AML-193 (cell line): Measurements from ENCODE around the gene RELCH.

Source experiments
- DNase-seq, 2 experiments: peaks; one replicate each; lab custom pipeline; 2025; lab: John Stamatoyannopoulos, UW

The RELCH gene

DNA sequence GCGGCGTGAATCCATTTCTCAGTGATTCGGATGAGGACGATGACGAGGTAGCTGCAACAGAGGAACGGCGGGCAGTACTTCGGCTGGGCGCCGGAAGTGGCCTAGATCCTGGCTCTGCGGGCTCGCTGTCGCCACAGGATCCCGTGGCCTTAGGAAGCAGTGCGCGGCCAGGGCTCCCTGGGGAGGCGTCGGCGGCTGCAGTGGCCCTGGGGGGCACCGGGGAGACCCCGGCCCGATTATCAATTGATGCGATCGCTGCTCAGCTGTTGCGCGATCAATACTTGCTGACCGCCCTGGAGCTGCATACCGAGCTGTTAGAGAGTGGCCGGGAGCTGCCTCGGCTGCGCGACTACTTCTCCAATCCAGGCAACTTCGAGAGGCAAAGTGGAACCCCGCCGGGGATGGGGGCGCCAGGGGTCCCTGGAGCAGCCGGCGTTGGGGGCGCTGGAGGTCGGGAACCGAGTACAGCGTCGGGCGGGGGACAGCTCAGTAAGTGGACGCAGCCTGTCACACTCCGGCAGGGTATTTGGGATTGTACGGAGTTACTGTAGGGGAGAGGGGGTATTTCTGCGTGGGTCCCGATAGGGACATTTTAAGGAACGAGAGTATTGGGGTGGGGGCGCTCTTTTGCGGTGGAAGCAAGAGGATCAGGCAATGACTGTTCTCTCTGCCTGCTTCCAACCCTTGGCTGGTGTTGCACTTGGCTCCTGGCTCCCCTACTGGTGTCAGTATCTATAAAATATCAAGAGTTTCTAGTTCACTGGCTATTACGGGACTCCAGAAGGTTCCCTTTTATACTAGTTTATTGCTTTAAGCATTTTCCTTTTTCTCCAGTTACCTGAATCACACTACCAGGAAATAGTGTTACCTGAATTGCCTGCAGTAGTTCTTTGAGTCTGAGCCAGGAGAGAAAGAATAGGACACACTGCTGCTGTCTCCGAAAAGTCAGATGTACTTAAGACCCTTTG, 772 bp downstream of the RELCH start:
- DNase-seq, result peak; percentile 40 to 55

DNA sequence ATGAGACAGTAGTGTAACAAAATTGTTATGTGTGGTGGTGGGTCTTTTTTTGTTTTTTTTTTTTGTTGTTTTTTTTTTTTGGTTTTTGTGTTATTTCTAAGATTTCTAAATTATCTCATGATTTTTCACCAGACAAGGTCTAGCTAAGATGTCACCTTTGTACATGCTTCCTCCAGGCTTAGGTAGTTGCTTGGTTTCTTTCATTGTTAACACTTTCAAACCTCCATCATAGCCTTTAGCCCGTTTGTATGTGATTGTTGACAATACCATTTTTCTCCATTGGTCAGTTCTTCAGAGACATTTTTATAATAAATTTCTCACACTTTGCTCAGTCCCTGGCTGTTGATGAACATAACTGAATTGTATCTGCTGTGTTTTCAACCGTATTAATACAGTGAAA, 2.2 kb downstream of the RELCH start:
- DNase-seq, result no peak

DNA sequence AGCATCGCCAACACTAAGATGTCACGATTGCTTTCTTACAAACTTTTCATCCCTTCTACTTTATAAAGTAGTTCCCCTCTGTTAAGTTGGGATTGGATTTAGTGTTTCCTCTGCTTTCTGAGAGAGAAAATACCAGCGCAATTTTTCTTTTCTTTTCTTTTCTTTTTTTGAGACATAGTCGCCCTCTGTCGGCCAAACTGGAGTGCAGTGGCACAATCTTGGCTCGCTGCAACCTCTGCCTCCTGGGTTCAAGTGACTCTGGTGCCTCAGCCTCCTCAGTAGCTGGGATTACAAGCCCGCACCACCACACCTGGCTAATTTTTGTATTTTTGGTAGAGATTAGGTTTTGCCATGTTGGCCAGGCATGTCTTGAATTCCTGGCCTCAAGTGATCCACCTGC, 9.0 kb downstream of the RELCH start:
- no peak for DNase-seq

DNA sequence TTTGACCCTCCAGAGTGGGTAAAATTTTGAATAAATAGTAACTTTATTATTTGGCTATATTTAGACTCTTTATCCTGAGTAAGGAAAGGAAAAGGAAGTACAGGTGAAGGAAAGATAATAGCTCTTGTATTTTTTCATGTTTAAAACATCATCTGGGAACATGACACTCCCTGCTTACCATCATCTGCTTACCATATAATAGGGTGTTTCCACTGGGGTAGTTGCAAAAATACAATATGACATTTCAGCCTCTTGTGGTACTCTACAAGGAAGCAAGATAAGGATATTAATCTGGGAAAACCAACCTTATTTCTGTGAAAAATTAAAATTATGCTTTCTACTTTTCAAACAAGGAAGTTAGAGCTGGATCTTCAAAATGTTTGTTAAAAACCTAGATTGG, 9.9 kb downstream of the RELCH start:
- DNase-seq, result no peak

DNA sequence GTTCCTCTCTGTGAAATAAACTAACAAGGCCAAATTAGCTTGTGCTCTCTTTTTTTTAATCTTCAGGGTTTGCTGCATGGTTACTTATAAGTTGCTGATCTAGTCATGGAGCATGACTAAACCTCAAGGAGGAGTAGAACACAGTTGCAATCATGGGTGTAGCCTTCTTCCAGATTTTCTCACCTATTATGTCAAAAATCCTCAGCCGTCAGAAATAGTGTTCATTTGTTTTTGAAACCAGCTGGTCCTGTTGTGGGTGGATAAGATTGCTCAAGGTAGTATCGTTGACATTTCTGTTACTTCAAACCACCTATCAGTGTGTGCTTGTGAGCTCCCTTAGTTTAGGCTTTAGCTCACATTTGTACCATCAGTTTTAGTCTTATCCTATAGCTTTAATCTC, 11.2 kb downstream of the RELCH start:
- DNase-seq, result no peak

DNA sequence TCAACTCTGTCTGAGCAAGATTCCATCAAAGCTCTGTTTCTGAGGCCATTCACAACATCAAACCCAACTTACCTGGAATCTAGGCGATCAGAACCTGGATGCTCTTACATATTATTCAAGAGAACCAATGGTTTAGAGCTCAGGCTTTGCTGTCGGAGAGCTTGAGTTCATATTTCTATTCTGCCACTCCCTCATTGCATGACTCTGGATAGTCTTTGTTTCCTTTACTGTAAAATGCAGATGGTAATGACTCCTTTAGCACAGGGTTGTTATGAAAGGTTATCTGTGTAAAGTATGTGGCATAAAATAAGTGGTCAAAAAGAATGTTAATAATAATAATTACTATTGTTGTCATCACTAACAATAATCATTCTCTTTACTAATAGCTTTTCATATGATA, 12.6 kb downstream of the RELCH start:
- no peak for DNase-seq

DNA sequence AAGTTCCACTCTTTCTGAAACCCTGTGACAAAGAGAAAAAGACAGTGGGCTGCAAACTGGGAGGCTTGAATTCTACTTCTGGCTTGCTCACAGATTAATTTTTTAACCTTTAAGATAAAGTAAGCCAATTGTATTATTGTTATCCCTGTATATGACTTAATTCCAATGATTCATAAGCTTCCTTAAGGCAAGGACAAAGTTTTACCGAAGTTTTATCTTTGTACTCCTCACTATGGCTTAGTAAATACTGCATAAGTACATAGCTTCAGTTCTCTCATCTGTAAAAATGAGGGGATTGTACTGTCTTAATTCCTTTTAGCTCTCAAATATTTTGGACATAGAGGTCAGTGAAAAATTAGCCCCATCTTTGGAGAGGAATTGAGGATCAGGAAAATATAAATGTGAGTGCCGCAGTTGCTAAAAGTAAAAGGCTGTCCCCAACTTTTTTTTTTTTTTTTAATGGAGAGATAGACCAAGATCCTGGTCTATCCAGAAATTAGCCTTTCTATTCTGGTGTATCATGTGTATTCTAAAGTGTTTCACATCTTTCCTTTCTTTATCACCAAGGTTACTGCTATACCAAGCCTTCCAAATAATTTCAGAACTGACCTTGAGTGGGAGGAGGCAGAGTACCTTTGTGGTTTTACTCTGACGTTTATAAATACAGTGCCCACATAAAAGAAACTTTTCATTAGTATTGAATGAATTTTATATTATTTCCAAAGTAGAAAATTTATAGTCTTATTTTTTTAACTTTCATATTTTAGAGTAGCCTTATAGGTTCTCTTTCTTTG, 13.3 kb downstream of the RELCH start:
- no peak for DNase-seq

DNA sequence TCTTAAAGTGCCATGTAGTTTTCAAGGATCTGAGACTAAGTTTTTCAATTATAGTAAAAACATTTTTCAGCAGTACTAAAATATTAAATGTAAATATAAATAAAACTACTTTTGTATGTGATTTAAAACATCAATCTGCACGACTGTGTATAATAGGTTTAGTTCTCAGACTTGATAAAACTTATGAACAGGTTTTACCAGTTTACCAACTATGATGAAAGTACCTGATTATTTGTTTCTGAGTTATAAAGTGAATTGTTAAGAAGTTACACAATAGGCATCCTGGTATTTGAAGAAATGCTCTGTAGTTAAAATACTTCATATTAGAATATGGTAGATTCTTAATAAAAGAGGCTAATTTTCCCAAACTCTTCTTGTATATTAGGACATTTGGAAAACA, 14.8 kb downstream of the RELCH start:
- no peak for DNase-seq

DNA sequence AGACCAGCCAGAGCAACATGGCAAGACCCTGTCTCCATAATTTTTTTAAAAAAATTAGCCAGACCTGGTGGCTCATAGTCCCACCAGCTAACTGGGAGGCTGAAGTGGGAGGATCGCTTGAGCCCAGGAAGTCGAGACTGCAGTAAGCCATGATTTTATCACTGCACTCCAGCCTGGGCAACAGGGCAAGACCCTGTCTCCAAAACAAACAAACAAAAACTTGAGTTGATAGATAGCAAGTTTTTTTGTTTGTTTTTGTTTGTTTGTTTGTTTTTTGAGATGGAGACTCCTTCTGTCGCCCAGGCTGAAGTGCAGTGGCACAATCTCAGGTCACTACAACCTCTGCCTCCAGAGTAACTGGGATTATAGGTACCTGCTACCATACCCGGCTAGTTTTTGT, 18.8 kb downstream of the RELCH start:
- DNase-seq, result no peak

DNA sequence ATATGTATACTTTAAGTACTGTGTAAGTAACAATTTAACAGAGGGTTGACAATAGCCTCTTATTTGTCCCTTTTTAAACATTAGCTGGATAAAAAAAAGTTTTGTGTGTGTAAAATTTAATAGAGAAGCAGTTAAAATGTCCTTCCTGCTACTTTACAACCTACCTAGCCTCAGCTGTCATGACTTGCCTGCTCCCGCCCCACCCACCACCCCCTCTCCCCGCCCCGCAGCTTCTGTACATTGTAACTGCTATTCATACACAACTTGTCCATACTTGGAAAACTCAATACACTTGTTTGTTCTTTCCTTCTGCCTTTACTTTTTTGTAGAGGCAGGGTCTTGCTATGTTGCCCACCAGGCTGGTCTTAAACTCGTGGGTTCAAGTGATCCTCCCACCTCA, 19.5 kb downstream of the RELCH start:
- no peak for DNase-seq

DNA sequence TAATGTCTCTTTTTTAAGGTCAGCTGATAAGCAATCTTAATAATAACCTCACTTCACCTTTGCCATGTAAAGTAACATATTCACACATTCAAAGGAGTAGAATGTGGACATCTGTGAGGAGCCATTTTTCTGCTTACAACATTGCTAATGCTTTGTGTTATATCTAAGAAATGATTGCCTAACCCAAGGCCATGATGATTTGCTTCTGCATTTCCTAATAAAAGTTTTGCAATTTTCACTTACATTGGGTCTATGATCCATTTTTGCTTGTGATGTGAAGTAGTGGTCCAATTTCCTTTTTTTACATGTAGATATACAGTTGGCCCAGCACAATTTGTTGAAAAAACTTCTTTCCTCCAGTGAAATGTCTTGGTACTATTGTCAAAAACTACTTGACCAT, 22.0 kb downstream of the RELCH start:
- peak; percentile 62 to 67 for DNase-seq

DNA sequence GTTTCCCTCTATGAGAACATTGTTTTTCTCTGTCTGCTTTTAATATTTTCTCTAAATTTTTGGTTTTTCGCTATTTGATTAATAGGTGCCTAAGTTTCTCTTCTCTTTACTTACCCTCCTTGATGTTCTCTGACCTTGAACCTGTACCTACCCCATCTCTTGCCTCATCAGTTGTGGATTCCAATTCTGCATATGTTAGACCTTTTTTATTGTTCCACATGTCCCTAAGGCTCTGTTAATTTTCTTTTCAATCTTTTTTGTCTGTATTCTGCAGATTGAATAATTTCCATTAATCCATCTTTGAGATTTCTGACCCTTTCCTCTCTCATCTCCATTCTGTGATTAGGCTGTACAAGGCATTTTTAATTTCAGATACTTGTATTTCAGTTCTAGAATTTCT, 23.1 kb downstream of the RELCH start:
- DNase-seq, result no peak

DNA sequence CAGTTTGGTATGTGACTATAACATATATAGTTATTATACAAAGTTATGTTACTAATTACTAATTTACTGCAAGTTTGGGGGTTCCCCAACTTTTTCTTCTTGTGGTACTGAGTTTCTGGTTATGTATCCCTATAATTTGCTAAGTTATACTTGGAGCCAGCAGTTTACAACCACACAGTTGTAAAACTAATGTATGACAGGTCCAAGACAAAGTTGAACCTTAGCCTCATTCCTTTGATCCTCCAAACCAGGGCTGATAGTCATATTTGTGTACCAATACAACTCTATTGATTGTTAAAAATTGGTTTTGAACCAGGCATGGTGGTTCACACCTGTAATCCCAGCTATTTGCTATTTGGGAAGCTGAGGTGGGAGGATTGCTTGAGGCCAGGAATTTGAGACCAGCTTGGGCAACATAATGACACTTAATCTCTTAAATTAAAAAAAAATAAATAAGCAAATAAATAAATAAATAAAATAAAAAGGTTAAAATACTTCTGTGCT, 24.3 kb downstream of the RELCH start:
- no peak for DNase-seq

DNA sequence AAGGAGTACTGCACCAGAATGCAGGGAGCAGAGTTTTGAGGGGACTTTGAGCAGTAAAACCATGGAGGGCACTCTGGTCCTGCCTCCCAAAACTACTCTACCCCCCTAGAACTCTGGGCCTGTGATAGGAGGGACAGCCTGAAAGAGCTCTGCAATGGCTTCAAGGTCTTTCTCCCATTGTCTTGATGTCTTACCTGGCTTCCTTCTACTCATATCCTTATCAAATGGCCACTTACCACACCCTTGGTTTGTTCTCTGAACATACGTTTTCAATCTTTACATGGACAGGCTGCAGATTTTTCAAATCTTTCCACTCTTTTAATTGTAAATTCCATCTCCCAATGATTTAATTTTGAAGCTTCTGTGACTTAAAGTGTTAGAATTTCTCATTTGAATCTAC, 27.7 kb downstream of the RELCH start:
- DNase-seq, result no peak

DNA sequence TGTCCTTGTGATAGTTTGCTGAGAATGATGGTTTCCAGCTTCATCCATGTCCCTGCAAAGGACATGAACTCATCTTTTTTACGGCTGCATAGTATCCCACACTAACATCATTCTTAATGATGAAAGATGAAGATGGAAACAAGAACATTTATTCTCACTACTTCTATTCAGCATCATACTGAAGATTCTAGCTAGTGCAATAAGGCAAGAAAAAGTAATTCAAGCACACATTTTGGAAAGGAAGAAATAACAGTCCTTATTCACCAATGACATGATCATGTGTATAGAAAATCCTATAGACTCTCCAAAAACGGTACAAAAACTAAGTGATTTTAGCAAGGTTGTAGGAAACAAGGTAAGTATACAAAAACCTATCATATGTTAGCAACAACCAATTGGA, 37.2 kb downstream of the RELCH start:
- DNase-seq, result no peak

DNA sequence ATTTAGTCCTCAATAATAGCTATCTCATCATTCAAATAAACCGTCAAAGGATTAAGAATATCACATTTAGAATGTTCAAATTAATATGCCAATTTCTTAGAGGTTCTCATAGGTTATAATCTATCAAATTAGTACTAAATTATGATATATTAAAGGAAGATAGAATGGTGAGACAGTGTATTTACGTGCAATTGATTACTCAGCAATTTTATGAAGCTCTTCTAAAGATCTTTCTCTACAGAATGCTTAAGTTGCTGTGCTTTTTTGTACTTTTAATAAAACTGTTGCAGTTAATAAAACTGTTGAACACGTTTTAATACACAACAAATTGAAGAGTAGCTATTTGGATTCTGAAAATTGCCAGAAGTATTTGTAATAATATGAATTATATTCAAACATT, 39.0 kb downstream of the RELCH start:
- DNase-seq, result no peak

DNA sequence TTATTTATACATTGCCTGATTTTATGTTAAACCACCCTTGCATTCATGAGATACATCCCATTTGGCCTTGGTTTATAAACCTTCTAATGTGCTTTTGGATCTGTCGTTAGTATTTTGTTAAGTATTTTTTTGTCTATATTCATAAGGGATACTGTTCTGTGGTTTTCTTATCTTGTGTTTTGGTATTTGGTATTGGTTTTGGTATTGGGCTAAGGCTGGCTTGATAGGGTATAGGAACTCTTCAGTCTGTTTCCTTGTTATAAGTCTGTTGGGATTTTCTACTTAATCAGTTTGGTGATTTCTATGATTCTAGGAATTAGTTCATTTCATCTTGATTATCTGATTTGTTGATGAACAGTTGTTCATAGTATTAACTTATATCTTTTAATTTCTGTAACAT, 49.2 kb downstream of the RELCH start:
- no peak for DNase-seq

DNA sequence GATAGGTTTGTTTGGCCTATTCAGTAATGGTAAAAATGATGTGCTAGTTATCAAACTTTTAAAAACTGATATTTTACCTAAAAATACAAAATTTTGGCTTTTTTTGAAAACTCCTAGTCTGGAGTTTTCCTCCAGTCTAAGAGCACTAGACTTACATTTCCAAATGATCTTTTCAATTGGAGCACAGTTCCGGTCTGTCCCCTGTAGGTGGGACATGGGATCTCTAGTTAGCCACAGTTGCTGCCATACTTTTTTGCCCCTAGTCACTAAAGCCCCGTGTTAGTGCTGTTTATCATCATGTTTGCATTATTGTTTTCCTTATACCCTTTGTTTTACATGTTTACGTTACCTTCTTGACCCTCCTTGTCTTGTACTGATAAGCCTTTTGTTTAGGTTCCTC, 52.4 kb downstream of the RELCH start:
- no peak for DNase-seq

DNA sequence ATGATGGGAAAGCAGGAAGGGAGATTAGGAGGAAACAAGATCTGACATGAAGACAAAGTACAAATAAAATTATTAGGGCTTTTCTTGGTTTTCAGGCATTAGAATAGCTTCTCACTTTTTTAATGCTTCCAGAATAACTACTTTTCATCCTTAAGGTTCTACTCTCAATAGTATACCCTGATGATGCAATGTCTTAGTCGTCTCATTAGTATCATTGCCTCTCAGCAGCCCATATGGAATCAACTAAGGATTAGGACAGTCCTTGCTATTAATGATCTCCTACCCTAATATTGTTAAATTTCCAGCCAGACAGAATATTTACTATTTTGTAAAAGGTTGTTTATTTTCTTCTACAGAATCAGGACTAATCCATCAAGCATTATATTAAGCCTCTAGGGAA, 55.9 kb downstream of the RELCH start:
- DNase-seq, result no peak

DNA sequence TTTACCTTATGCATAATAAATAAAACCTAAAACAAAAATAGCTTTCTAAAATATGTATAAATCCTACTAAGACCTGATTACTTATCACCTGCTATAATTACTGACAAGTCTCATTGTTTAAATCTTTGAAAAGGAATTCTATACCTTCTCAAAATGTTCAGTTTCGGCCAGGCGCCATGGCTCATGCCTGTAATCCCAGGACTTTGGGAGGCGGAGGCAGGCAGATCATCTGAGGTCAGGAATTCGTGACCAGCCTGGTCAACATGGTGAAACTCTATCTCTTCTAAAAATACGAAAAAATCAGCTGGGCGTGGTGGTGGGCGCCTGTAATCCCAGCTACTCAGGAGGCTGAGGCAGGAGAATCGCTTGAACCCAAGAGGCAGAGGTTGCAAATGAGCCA, 58.1 kb downstream of the RELCH start:
- no peak for DNase-seq

DNA sequence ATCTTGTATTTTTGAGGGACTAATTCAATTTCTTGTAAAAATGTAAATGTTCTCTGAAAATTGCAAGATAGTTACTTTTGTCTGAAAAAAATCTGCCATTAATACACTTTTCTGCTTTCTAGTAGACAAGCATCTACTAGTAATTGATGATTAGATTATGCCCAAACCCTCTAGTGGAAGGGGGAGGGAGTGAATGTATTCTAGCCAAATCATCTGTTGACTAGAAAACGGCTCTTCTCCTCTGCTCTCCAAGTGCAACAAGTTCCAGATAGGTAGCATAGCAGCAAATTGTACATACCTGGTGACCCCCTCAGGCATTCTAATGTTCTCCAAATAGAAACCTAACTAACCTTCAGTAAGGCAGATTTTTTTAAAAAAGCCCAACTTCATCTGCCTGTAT, 58.6 kb downstream of the RELCH start:
- DNase-seq, result no peak

DNA sequence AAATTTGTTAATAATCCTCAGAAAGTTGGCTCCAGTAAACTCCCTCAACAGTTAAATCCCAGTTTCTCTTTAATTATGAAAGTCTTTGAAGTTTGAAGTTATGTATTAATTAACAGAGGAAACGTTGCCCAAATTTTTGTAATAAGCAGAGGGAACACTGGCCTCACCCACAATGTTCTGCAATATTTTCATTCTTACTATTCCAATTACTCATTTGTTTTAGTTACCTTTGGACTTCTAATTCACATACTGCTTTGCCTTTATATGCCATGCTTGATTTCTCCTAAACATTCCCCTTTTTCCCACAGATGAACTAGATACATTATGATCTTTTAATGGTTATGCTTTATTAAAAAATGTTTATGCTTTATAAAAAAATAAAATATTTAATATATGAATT, 61.3 kb downstream of the RELCH start:
- no peak for DNase-seq

DNA sequence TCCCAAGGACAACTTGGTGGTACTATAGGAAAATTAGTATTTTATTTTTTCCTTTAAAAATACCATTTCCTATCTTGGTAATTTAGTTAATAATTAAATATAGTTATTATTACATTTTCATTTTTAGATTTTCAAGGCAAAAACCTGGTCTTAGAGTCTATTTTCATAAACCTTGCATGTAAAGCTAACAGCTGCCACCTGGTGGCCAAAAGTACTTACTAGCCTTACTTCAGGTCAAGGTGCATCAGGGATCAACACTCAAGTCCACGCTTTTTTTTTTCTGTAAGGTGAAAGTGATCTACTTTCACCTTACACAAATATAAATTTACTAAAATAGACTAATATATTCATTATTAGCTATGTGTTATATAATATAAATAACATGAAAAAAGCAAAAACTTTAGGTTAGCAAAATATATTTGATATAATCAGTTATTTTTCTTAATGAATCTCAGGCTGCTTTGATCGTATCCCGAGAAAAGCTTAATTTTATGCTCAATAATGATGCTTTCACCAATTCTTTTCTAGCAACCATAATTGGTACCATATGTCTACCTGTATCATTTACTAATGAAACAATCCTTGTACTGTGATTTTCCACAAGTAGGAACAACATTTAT, 62.5 kb downstream of the RELCH start:
- peak; percentile 61 to 76 for DNase-seq
